ENCODE data around the gene FGGY. TPM values are rescaled to one million over a fixed set of nuclear protein-coding genes. Genes with fewer than 3 reads are reported as not detected.
"Not testable (repeated sequence)": the region's sequence is repeated elsewhere in the genome, so short reads cannot be mapped to it uniquely, and the experiment has no call there.

The FGGY gene, protein sequence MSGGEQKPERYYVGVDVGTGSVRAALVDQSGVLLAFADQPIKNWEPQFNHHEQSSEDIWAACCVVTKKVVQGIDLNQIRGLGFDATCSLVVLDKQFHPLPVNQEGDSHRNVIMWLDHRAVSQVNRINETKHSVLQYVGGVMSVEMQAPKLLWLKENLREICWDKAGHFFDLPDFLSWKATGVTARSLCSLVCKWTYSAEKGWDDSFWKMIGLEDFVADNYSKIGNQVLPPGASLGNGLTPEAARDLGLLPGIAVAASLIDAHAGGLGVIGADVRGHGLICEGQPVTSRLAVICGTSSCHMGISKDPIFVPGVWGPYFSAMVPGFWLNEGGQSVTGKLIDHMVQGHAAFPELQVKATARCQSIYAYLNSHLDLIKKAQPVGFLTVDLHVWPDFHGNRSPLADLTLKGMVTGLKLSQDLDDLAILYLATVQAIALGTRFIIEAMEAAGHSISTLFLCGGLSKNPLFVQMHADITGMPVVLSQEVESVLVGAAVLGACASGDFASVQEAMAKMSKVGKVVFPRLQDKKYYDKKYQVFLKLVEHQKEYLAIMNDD
- total RNA-seq, result 3.2 and 24.3 TPM in 2 replicates

DNA sequence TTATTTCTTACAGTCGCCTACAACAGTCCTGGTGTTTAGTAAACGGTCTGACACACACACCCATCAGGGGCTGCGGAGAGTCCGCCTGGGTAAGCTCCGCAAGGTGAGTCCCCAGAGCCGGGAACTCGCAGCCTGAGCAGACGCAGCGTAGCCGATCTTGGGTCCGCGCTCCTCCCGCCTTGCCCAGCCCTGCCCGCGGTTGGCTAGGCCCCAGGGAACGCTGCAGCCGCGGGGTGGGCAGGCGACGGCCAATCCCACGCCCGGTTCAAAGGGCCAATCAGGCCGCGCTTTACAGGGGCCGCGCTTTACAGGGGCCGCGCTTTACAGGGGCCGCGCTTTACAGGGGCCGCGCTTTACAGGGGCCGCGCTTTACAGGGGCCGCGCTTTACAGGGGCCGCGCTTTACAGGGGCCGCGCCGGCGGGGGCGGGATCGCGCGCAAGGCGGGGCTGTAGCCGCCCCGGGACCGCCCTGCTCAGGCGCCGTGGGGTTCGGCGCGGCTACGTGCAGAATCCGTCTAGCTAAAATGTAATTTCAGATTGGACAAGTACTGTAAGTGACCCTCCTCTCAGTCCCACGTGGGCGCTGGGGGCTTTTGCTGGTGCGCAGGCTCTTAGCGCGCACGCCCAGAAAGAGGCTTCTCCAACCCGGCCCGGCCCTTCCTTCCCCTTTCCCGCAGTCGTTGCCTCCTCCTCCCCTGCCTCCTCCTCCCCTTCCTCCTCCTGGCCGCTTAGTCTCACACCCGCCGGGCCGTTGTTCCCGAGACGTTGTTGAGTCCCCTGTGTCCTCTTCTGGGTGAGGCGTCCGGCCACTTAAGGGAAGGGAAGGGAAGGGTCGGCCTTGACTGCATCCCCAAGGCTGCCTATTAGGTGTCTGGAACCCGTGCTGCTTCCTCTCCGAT lies at the start of gene FGGY:
Gene FGGY (plus strand): TSS at position 737 of the 899 bp plus-strand sequence. CDS start 24,456 bp downstream, outside the sequence.
- TF ChIP-seq, protein P1, sequence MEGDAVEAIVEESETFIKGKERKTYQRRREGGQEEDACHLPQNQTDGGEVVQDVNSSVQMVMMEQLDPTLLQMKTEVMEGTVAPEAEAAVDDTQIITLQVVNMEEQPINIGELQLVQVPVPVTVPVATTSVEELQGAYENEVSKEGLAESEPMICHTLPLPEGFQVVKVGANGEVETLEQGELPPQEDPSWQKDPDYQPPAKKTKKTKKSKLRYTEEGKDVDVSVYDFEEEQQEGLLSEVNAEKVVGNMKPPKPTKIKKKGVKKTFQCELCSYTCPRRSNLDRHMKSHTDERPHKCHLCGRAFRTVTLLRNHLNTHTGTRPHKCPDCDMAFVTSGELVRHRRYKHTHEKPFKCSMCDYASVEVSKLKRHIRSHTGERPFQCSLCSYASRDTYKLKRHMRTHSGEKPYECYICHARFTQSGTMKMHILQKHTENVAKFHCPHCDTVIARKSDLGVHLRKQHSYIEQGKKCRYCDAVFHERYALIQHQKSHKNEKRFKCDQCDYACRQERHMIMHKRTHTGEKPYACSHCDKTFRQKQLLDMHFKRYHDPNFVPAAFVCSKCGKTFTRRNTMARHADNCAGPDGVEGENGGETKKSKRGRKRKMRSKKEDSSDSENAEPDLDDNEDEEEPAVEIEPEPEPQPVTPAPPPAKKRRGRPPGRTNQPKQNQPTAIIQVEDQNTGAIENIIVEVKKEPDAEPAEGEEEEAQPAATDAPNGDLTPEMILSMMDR (conservative IDR thresholded peaks at IDR 0.05; ENCODE audit: low read depth, low read length), result no peak
- peak; percentile 77 for DNase-seq (ENCODE audit: low read depth)
- H3K4me3 ChIP-seq (ENCODE audit: low read depth, low read length), result peak within 1 kb of the TSS; percentile 73

DNA sequence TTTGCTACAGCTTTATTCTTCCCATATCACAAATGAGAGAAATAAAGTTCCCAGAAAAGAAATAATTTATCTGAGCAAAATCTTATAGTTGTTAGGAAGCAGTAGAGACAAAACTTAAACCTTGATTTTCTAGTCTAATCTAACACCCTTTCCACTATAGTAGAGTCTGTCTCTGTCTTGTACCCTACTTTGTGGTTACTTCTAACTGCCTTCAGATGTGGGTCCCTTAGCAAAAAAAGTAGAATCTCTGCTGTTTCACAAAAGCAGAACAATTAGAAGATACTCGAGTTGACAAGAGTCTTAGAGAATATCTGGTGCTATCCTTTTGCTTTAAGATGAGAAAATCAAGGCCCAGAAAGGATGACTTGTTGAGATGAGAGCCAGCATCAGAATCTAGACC lies 48.1 kb upstream of the FGGY start:
- TF ChIP-seq, protein P1 (conservative IDR thresholded peaks at IDR 0.05; ENCODE audit: low read depth, low read length), result no peak
- DNase-seq (ENCODE audit: low read depth), result no peak
- H3K4me3 ChIP-seq (ENCODE audit: low read depth, low read length), result no peak overlapping the region

DNA sequence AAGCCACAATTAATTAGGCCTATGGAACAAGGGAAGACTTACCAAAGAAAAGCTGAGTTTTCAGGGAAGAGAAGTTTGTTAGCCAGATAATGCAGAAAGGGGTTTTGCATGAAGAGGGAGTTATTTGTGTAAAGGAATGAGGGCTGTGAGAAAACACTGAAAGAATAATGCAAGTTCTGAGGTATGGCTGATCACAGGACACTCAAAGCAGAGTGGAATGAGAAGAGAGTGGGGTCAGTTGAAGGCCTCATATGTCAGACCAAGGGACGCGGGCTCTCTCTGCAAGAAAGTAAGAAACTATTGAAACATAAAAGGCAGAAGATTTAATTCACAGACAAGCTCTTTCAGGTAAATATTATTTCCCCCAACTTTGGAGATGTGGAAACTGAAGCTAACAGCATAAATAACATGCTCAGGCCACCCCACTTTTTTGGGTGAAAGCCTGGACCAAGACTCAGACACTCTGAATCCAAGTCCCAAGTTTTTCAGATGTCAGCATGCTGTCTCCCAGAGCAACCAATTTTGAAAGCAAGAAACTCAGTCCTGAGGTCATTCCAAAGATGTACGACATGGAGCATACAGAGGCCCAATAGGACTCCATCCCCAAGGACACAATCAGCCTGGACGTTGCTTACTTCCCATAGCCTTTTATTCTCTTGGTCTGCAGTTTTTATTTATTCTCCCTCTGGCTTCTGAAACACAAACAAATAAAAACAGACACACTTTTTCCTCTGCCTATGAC lies 47.3 kb upstream of the FGGY start:
- DNase-seq (ENCODE audit: low read depth), result no peak

DNA sequence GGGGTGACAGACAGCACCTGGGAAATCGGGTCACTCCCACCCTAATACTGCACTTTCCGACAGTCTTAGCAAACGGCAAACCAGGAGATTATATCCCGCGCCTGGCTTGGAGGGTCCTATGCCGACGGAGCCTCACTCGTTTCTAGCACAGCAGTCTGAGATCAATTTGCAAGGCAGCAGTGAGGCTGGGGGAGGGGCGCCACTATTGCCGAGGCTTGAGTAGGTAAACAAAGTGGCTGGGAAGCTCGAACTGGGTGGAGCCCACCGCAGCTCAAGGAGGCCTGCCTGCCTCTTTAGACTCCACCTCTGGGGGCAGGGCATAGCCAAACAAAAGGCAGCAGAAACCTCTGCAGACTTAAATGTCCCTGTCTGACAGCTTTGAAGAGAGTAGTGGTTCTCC lies 45.8 kb upstream of the FGGY start:
- not testable (repeated sequence) for DNase-seq (ENCODE audit: low read depth)

More for the DNA sequence above, 47.3 kb upstream of the FGGY start:
- H3K4me3 ChIP-seq (ENCODE audit: low read depth, low read length), result no peak overlapping the region
- TF ChIP-seq, protein P1 (conservative IDR thresholded peaks at IDR 0.05; ENCODE audit: low read depth, low read length), result no peak

DNA sequence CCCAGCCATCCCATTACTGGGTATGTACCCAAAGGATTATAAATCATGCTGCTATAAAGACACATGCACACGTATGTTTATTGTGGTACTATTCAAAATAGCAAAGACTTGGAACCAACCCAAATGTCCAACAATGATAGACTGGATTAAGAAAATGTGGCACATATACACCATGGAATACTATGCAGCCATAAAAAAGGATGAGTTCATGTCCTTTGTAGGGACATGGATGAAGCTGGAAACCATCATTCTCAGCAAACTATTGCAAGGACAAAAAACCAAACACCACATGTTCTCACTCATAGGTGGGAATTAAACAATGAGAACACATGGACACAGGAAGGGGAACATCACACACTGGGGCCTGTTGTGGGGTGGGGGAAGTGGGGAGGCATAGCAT lies 40.5 kb upstream of the FGGY start:
- not testable (repeated sequence) for DNase-seq (ENCODE audit: low read depth); H3K4me3 ChIP-seq (ENCODE audit: low read depth, low read length)

More for the DNA sequence above, 45.8 kb upstream of the FGGY start:
- H3K4me3 ChIP-seq (ENCODE audit: low read depth, low read length), result not testable (repeated sequence)

DNA sequence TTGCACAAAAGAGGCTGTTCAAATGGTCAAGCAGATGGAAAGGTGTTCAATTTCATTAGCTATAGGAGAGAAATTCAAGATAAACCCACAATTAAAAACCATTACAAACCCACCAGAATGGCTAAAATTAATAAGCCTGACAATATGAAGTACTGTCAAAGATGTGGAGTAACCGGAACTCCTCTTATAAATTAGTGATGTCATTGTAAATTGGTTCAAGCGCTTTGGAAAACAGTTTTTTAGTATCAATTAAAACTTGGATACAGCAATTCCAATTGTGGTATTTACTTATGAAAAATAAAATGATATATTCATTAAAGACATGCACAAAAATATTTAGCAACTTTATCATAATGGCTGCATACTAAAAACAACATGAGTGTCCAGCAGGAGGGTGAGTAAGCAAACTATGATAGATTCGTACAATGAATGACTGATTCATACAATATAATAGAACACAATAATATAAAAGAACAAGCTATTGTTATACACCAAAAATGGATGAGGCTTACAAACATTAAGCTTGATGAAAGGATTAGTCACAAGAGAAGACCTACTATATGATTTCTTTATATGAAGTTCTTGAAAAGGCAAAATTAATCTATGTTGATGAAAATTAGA lies 38.4 kb upstream of the FGGY start:
- H3K4me3 ChIP-seq (ENCODE audit: low read depth, low read length), result no peak overlapping the region
- TF ChIP-seq, protein P1 (conservative IDR thresholded peaks at IDR 0.05; ENCODE audit: low read depth, low read length), result no peak
- DNase-seq (ENCODE audit: low read depth), result no peak

DNA sequence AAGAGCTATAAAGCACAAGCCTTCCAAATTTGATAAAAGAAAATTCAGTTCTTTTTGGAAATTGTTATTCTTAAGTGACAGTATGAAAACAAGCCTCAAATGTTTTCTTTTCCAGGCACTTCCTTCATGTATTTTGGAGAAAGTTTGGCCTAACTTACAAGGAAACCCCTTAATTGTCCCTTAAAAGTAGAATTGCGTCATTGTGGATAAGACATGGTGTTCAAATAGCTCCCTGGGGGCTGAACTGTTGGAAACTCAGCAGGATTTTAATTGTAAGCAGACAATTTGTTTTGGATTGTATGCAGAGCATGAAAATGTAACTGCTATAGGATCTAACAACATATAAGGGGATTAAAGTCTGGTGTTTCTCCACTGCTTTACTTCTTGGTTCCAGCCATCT lies 35.4 kb upstream of the FGGY start:
- no peak for DNase-seq (ENCODE audit: low read depth)

More for the DNA sequence above, 35.4 kb upstream of the FGGY start:
- TF ChIP-seq, protein P1 (conservative IDR thresholded peaks at IDR 0.05; ENCODE audit: low read depth, low read length), result no peak
- no peak overlapping the region for H3K4me3 ChIP-seq (ENCODE audit: low read depth, low read length)
